Loucy (cell line): Measurements from ENCODE around the gene PLD5.

Experiments
- H2AFZ ChIP-seq: fragments of 200-600 bp; sonication (generic); 2 replicates; pipeline ENCODE4 v1.6.0; 2016; ENCODE audit warnings: antibody characterized with exemption, mild to moderate bottlenecking, low read length, moderate library complexity
- H3F3A ChIP-seq: fragments of 200-600 bp; 2 replicates; pipeline ENCODE4 v1.6.0; 2016; ENCODE audit warnings: antibody characterized with exemption, low read depth, mild to moderate bottlenecking
- H3K27me3 ChIP-seq: fragments of 200-600 bp; sonication (generic); 2 replicates; pipeline ENCODE4 v1.6.1; 2014; ENCODE audit warnings: low read length, mild to moderate bottlenecking; ENCODE audit not compliant: insufficient read depth, poor library complexity, severe bottlenecking
- H3K36me3 ChIP-seq: fragments of 200-600 bp; sonication (generic); 2 replicates; pipeline ENCODE4 v1.6.1; 2016; ENCODE audit warnings: low read length; ENCODE audit not compliant: insufficient read depth
- H3K4me1 ChIP-seq: fragments of 200-600 bp; sonication (generic); 2 replicates; pipeline ENCODE4 v1.5.1; 2014; ENCODE audit warnings: low read length, mild to moderate bottlenecking; ENCODE audit not compliant: insufficient read depth, poor library complexity, severe bottlenecking
- H3K4me2 ChIP-seq: fragments of 200-600 bp; sonication (generic); 2 replicates; pipeline ENCODE4 v1.6.0; 2014; ENCODE audit warnings: antibody characterized with exemption, low read length, low read depth, mild to moderate bottlenecking; ENCODE audit not compliant: poor library complexity, severe bottlenecking
- H3K4me3 ChIP-seq: fragments of 200-600 bp; sonication (generic); 2 replicates; pipeline ENCODE4 v1.5.1; 2014; ENCODE audit warnings: low read length, mild to moderate bottlenecking, mixed read lengths; ENCODE audit not compliant: poor library complexity, severe bottlenecking
- H3K79me2 ChIP-seq: fragments of 200-600 bp; sonication (generic); 2 replicates; pipeline ENCODE4 v1.6.1; 2014; ENCODE audit warnings: low read length; ENCODE audit not compliant: insufficient read depth
- H3K9ac ChIP-seq: fragments of 200-600 bp; sonication (generic); 2 replicates; pipeline ENCODE4 v1.6.0; 2014; ENCODE audit warnings: mild to moderate bottlenecking, low read depth, low read length, moderate library complexity; ENCODE audit not compliant: poor library complexity, severe bottlenecking
- H3K9me2 ChIP-seq: fragments of 200-600 bp; sonication (generic); replicated peaks from 2 replicates; pipeline ENCODE4 v1.6.1; 2016; ENCODE audit warnings: low read depth, low read length, mixed read lengths
- H3K9me3 ChIP-seq: fragments of 200-600 bp; sonication (generic); 2 replicates; pipeline ENCODE4 v1.6.1; 2014; ENCODE audit warnings: mild to moderate bottlenecking, antibody characterized with exemption, low read length, low read depth; ENCODE audit not compliant: insufficient read depth
- H4K20me1 ChIP-seq: fragments of 200-600 bp; sonication (generic); 2 replicates; pipeline ENCODE4 v1.6.0; 2014; ENCODE audit warnings: antibody characterized with exemption, low read length, mild to moderate bottlenecking; ENCODE audit not compliant: insufficient read depth, poor library complexity, severe bottlenecking
- EZH2phosphoT487 ChIP-seq: fragments of 200-600 bp; IDR thresholded peaks from 2 replicates; pipeline ENCODE4 v1.6.1; 2018; ENCODE audit warnings: antibody characterized with exemption, mild to moderate bottlenecking, moderate library complexity, borderline replicate concordance
- TF ChIP-seq, protein P1 (sequence below): fragments of 200-600 bp; sonication (generic); conservative IDR thresholded peaks from 2 replicates; pipeline ENCODE4 v1.5.1; 2014; ENCODE audit warnings: mild to moderate bottlenecking, antibody characterized with exemption, low read length

PLD5 gene

DNA sequence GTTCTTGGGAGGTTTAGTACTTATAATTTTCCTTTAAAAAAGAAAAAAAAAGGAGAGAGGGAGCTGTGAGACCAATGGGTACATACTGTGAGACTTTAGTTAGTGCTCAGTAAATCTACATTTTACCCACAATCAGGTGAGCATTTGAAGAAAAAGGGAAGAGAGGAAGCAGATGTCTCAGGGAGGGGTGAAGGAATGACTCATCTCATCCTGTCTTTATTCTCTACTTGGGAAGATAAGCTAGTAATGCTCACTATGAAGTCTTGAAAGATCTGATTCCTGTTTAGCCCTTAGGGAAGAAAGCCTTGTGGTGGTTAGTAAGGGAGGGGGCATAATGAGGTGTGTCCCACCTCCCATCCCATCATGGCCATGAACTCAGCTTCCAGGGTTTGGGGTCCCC is 112.6 kb downstream of the PLD5 start:
- Histone ChIP-seq H3K9ac (no peak overlapping the region), H4K20me1 (no peaks in the 10 kb centered on the region), H3K9me2 (no peaks in the 10 kb centered on the region), H3K79me2 (no peaks in the 10 kb centered on the region), H3K4me1 (no peaks in the 10 kb centered on the region), H3K9me3 (no peaks in the 10 kb centered on the region), H2AFZ (no peak overlapping the region), H3F3A (no peaks in the 10 kb centered on the region), H3K36me3 (no peaks in the 10 kb centered on the region), H3K4me2 (no peak overlapping the region), H3K4me3 (no peak overlapping the region), H3K27me3 (no peaks in the 10 kb centered on the region)
- TF ChIP-seq, protein P1, sequence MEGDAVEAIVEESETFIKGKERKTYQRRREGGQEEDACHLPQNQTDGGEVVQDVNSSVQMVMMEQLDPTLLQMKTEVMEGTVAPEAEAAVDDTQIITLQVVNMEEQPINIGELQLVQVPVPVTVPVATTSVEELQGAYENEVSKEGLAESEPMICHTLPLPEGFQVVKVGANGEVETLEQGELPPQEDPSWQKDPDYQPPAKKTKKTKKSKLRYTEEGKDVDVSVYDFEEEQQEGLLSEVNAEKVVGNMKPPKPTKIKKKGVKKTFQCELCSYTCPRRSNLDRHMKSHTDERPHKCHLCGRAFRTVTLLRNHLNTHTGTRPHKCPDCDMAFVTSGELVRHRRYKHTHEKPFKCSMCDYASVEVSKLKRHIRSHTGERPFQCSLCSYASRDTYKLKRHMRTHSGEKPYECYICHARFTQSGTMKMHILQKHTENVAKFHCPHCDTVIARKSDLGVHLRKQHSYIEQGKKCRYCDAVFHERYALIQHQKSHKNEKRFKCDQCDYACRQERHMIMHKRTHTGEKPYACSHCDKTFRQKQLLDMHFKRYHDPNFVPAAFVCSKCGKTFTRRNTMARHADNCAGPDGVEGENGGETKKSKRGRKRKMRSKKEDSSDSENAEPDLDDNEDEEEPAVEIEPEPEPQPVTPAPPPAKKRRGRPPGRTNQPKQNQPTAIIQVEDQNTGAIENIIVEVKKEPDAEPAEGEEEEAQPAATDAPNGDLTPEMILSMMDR: no peak
- TF ChIP-seq EZH2phosphoT487: no peak

DNA sequence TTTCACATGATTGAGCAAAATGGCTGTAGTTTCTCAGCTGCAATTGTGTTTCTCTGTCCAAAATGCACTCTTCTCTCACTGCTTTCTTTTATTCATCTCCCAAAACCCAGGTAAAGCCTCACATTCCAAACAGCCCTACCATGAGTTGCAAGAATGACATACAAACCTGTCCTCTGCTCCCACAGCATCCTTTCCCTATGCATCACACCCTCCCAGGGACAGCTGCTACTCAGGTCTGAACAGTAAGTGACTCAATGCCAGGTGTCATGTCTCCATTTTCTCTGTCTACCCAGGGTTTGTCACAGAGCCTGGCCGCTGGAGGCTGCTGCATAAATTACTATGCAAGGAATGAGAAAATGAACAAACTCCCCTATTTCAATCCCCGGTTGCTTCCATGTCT is 118.5 kb downstream of the PLD5 start:
- Histone ChIP-seq H3K36me3 (no peaks in the 10 kb centered on the region), H3K9ac (no peak overlapping the region), H3K9me2 (no peaks in the 10 kb centered on the region), H3K4me1 (no peaks in the 10 kb centered on the region), H2AFZ (no peak overlapping the region), H3K79me2 (no peaks in the 10 kb centered on the region), H3K4me2 (no peak overlapping the region), H3F3A (no peaks in the 10 kb centered on the region), H4K20me1 (no peaks in the 10 kb centered on the region), H3K4me3 (no peak overlapping the region), H3K27me3 (no peaks in the 10 kb centered on the region), H3K9me3 (0 out of 2 replicates have a peak, but pooled peaks cover 4% of the 10 kb centered on the region)
- no peak for TF ChIP-seq EZH2phosphoT487
- TF ChIP-seq, protein P1: no peak

DNA sequence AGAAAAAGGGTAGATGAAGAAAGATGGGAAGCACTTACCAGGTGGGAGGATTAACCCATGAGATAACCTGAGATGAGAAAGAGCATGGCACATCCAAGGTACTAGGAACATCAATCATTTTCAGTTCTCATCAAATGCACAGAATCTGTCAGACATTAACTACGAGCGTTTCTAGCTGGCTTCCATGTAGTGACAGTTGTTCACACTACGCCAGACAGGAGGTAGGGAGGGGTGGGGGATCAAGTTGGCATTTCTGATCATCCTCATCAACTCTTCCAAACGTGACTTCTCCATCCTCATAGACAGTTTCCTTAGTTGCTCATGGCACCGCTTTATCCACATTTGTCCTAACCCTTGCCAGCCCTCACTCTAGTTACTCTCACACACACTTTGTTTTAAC is 120.2 kb downstream of the PLD5 start:
- Histone ChIP-seq H3K4me2 (no peak overlapping the region), H3F3A (no peaks in the 10 kb centered on the region), H3K4me3 (no peak overlapping the region), H2AFZ (no peak overlapping the region), H3K9me2 (no peaks in the 10 kb centered on the region), H3K79me2 (no peaks in the 10 kb centered on the region), H3K27me3 (no peaks in the 10 kb centered on the region), H4K20me1 (no peaks in the 10 kb centered on the region), H3K36me3 (no peaks in the 10 kb centered on the region), H3K9me3 (0 out of 2 replicates have a peak, but pooled peaks cover 4% of the 10 kb centered on the region), H3K4me1 (no peaks in the 10 kb centered on the region), H3K9ac (no peak overlapping the region)
- TF ChIP-seq, protein P1: no peak
- TF ChIP-seq EZH2phosphoT487: no peak
